Trophoblast cell (in vitro differentiated cells and primary cell): ENCODE results near the gene RANBP9.
A peak's percentile ranks its signal among the peaks of the same experiment; 100 is the strongest.

Experiments used
- DNase-seq, 2 donors: peaks; one replicate each; pipeline ENCODE4 v3.0.0-alpha.2; 2016
- H2AFZ ChIP-seq: 2 replicates; pipeline ENCODE4 v1.6.1; 2013; ENCODE audit warnings: low read length, moderate library complexity, mild to moderate bottlenecking; ENCODE audit not compliant: insufficient read depth, poor library complexity
- H2AK5ac ChIP-seq: 2 replicates; pipeline ENCODE4 v1.6.1; 2013; ENCODE audit warnings: mild to moderate bottlenecking, low read length
- H2BK120ac ChIP-seq: 2 replicates; pipeline ENCODE4 v1.6.1; 2013; ENCODE audit warnings: low read length, mild to moderate bottlenecking, moderate library complexity; ENCODE audit not compliant: insufficient read depth, poor library complexity
- H2BK12ac ChIP-seq: 2 replicates; pipeline ENCODE4 v1.6.1; 2013; ENCODE audit warnings: mild to moderate bottlenecking, low read length, moderate library complexity
- H2BK5ac ChIP-seq: 2 replicates; pipeline ENCODE4 v1.6.1; 2013; ENCODE audit warnings: low read length, low read depth, moderate library complexity, mild to moderate bottlenecking; ENCODE audit not compliant: poor library complexity
- H3K14ac ChIP-seq: 2 replicates; pipeline ENCODE4 v1.6.1; 2013; ENCODE audit warnings: mild to moderate bottlenecking, low read length
- H3K18ac ChIP-seq: 2 replicates; pipeline ENCODE4 v1.6.1; 2013; ENCODE audit warnings: mild to moderate bottlenecking, low read length
- H3K23ac ChIP-seq: 2 replicates; pipeline ENCODE4 v1.6.1; 2013; ENCODE audit warnings: low read length
- H3K27ac ChIP-seq: 2 replicates; pipeline ENCODE4 v1.5.1; 2013; ENCODE audit warnings: low read depth, mild to moderate bottlenecking, inconsistent platforms, low read length, moderate library complexity
- H3K27me3 ChIP-seq: 2 replicates; pipeline ENCODE4 v1.6.1; 2013; ENCODE audit warnings: inconsistent platforms, mild to moderate bottlenecking, low read length, moderate library complexity; ENCODE audit not compliant: insufficient read depth
- H3K36me3 ChIP-seq, 2 experiments: 1 replicate in 1 of 2; 2 replicates in 1 of 2; pipeline ENCODE4 v1.6.1; 2013; ENCODE audit warnings: low read length in 2 of 2, mild to moderate bottlenecking in 2 of 2, moderate library complexity in 1 of 2; ENCODE audit not compliant: insufficient read depth in 2 of 2, control insufficient read depth in 1 of 2
- H3K4ac ChIP-seq: 2 replicates; pipeline ENCODE4 v1.6.1; 2013; ENCODE audit warnings: low read depth, mild to moderate bottlenecking, low read length, moderate library complexity
- H3K4me1 ChIP-seq, 2 experiments: 1 replicate in 1 of 2; 2 replicates in 1 of 2; pipeline ENCODE4 v1.6.1; 2013; ENCODE audit warnings: low read length in 2 of 2, mild to moderate bottlenecking in 2 of 2, moderate library complexity in 1 of 2; ENCODE audit not compliant: insufficient read depth in 2 of 2, control insufficient read depth in 1 of 2
- H3K4me2 ChIP-seq: 2 replicates; pipeline ENCODE4 v1.6.1; 2013; ENCODE audit warnings: inconsistent platforms, mild to moderate bottlenecking, low read length, moderate library complexity
- H3K4me3 ChIP-seq: 2 replicates; pipeline ENCODE4 v1.5.1; 2013; ENCODE audit warnings: mild to moderate bottlenecking, low read depth, low read length, inconsistent platforms
- H3K79me1 ChIP-seq: one replicate; pipeline ENCODE4 v1.6.1; 2013; ENCODE audit warnings: low read length
- H3K79me2 ChIP-seq: 2 replicates; pipeline ENCODE4 v1.6.1; 2013; ENCODE audit warnings: low read length, mild to moderate bottlenecking; ENCODE audit not compliant: control insufficient read depth, insufficient read depth, poor library complexity
- H3K9ac ChIP-seq: 2 replicates; pipeline ENCODE4 v1.6.1; 2013; ENCODE audit warnings: mild to moderate bottlenecking, low read length
- H3K9me3 ChIP-seq: 2 replicates; pipeline ENCODE4 v1.6.1; 2013; ENCODE audit warnings: low read depth, mild to moderate bottlenecking, control low read depth, inconsistent platforms, low read length; ENCODE audit not compliant: insufficient read depth
- H4K12ac ChIP-seq: 2 replicates; pipeline ENCODE4 v1.6.1; 2013; ENCODE audit warnings: low read depth, mild to moderate bottlenecking, low read length, moderate library complexity
- H4K8ac ChIP-seq: 2 replicates; pipeline ENCODE4 v1.6.1; 2013; ENCODE audit warnings: low read depth, mild to moderate bottlenecking, low read length, moderate library complexity
- H4K91ac ChIP-seq: one replicate; pipeline ENCODE4 v1.6.1; 2013; ENCODE audit warnings: low read depth, mild to moderate bottlenecking, low read length, moderate library complexity
- WGBS: extraction: QIAGEN DNeasy Blood & Tissue Kit; methylation state at CpG from one replicate; pipeline ENCODE4 v1.1.7; 2013; ENCODE audit warnings: missing lambda C conversion rate; ENCODE audit not compliant: insufficient read length, insufficient coverage; ENCODE audit errors: extremely low coverage; 5-methylcytosine and 5-hydroxymethylcytosine counted together

The RANBP9 gene

GRCh38 chr6:13743736-13744127 lies 32.1 kb upstream of the RANBP9 start:
- no peak overlapping the region for H3K23ac ChIP-seq
- WGBS = no CpG with 5 or more reads among the region's 7 CpGs
- no peak overlapping the region for H3K18ac ChIP-seq
- no peak overlapping the region for H3K27ac ChIP-seq
- no peak overlapping the region for H3K9ac ChIP-seq
- no peak overlapping the region for H3K4me3 ChIP-seq
- no peaks in the 10 kb centered on the region for H3K79me2 ChIP-seq
- H3K36me3 ChIP-seq = no peaks in the 10 kb centered on the region
- no peak overlapping the region for H2BK5ac ChIP-seq
- no peak overlapping the region for H3K14ac ChIP-seq
- no peak overlapping the region for H3K4me2 ChIP-seq
- H3K79me1 ChIP-seq = no peaks in the 10 kb centered on the region
- H3K9me3 ChIP-seq = no peaks in the 10 kb centered on the region
- H3K27me3 ChIP-seq = no peaks in the 10 kb centered on the region
- H4K12ac ChIP-seq = no peak overlapping the region
- H2BK120ac ChIP-seq = no peak overlapping the region
- no peak overlapping the region for H3K4ac ChIP-seq
- no peak overlapping the region for H2AFZ ChIP-seq
- H2AK5ac ChIP-seq = no peak overlapping the region
- H4K8ac ChIP-seq = no peak overlapping the region
- no peak overlapping the region for H2BK12ac ChIP-seq
- DNase-seq = no peak
- no peaks in the 10 kb centered on the region for H3K4me1 ChIP-seq
- no peak overlapping the region for H4K91ac ChIP-seq

GRCh38 chr6:13742961-13743735 lies 31.5 kb upstream of the RANBP9 start:
- H3K36me3 ChIP-seq = no peaks in the 10 kb centered on the region
- H3K14ac ChIP-seq = no peak overlapping the region
- H4K8ac ChIP-seq = no peak overlapping the region
- no peak overlapping the region for H2BK5ac ChIP-seq
- no peak overlapping the region for H3K18ac ChIP-seq
- WGBS = no CpG with 5 or more reads among the region's 56 CpGs
- H3K4me2 ChIP-seq = no peak overlapping the region
- no peak overlapping the region for H2AK5ac ChIP-seq
- H3K79me1 ChIP-seq = no peaks in the 10 kb centered on the region
- H3K27me3 ChIP-seq = no peaks in the 10 kb centered on the region
- no peak overlapping the region for H3K23ac ChIP-seq
- H2BK120ac ChIP-seq = no peak overlapping the region
- H2BK12ac ChIP-seq = no peak overlapping the region
- H3K27ac ChIP-seq = no peak overlapping the region
- DNase-seq = no peak
- no peak overlapping the region for H3K4me3 ChIP-seq
- no peak overlapping the region for H4K12ac ChIP-seq
- H3K4ac ChIP-seq = no peak overlapping the region
- no peak overlapping the region for H4K91ac ChIP-seq
- H3K79me2 ChIP-seq = no peaks in the 10 kb centered on the region
- no peak overlapping the region for H3K9ac ChIP-seq
- no peaks in the 10 kb centered on the region for H3K4me1 ChIP-seq
- no peaks in the 10 kb centered on the region for H3K9me3 ChIP-seq
- H2AFZ ChIP-seq = no peak overlapping the region

GRCh38 chr6:13741365-13741764 lies 29.7 kb upstream of the RANBP9 start:
- no peak overlapping the region for H3K9ac ChIP-seq
- WGBS = no CpG with 5 or more reads among the region's 4 CpGs
- H3K14ac ChIP-seq = no peak overlapping the region
- H2BK12ac ChIP-seq = no peak overlapping the region
- H3K4me1 ChIP-seq = no peaks in the 10 kb centered on the region
- H3K4me2 ChIP-seq = no peak overlapping the region
- no peak overlapping the region for H2BK120ac ChIP-seq
- no peak overlapping the region for H2AFZ ChIP-seq
- no peak overlapping the region for H4K8ac ChIP-seq
- H3K79me2 ChIP-seq = no peaks in the 10 kb centered on the region
- DNase-seq = peak in 1 of 2 donors; percentile 41
- H3K4me3 ChIP-seq = no peak overlapping the region
- no peak overlapping the region for H2AK5ac ChIP-seq
- no peaks in the 10 kb centered on the region for H3K36me3 ChIP-seq
- H3K79me1 ChIP-seq = no peaks in the 10 kb centered on the region
- no peak overlapping the region for H3K18ac ChIP-seq
- H2BK5ac ChIP-seq = no peak overlapping the region
- no peaks in the 10 kb centered on the region for H3K9me3 ChIP-seq
- H3K27ac ChIP-seq = no peak overlapping the region
- no peak overlapping the region for H4K12ac ChIP-seq
- no peaks in the 10 kb centered on the region for H3K27me3 ChIP-seq
- H4K91ac ChIP-seq = no peak overlapping the region
- H3K4ac ChIP-seq = no peak overlapping the region
- H3K23ac ChIP-seq = no peak overlapping the region

- H4K12ac ChIP-seq = no peak overlapping the region
Observed at GRCh38 chr6:13735031-13735430, 23.4 kb upstream of the RANBP9 start.

More at GRCh38 chr6:13735031-13735430, 23.4 kb upstream of the RANBP9 start:
- WGBS = no CpG with 5 or more reads among the region's 2 CpGs
- no peak overlapping the region for H2BK5ac ChIP-seq
- H4K91ac ChIP-seq = no peak overlapping the region
- no peak overlapping the region for H3K27ac ChIP-seq
- peak in 1 of 2 donors; percentile 7 for DNase-seq
- H3K4me3 ChIP-seq = no peak overlapping the region
- H3K36me3 ChIP-seq = no peaks in the 10 kb centered on the region
- no peak overlapping the region for H3K23ac ChIP-seq
- H3K4me2 ChIP-seq = no peak overlapping the region
- H2BK120ac ChIP-seq = no peak overlapping the region
- H2AFZ ChIP-seq = no peak overlapping the region
- H3K9ac ChIP-seq = no peak overlapping the region
- H3K27me3 ChIP-seq = no peaks in the 10 kb centered on the region
- H3K18ac ChIP-seq = no peak overlapping the region
- H3K4me1 ChIP-seq = peaks cover 0 to 2% of the 10 kb centered on the region in 2 experiments
- H3K4ac ChIP-seq = no peak overlapping the region
- no peak overlapping the region for H4K8ac ChIP-seq
- no peaks in the 10 kb centered on the region for H3K9me3 ChIP-seq
- H2AK5ac ChIP-seq = no peak overlapping the region
- no peak overlapping the region for H2BK12ac ChIP-seq
- H3K79me2 ChIP-seq = no peaks in the 10 kb centered on the region
- no peaks in the 10 kb centered on the region for H3K79me1 ChIP-seq
- no peak overlapping the region for H3K14ac ChIP-seq
